Large intestine (tissue), 3 donors: ENCODE results near the gene HCN2. TPM values are rescaled to one million over a fixed set of nuclear protein-coding genes. Genes with fewer than 3 reads are reported as not detected.
A peak's percentile ranks its signal among the peaks of the same experiment; 100 is the strongest.

Experiments used
- DNase-seq, 2 donors: peaks; one replicate each; pipeline versions ENCODE4 v3.0.0 to v3.0.0-alpha.2; 2013
- H3K27ac ChIP-seq: one replicate; pipeline ENCODE4 v1.5.1; 2013; ENCODE audit warnings: low read length
- H3K27me3 ChIP-seq: 2 replicates; pipeline ENCODE4 v1.6.1; 2013; ENCODE audit warnings: low read length; ENCODE audit not compliant: control insufficient read depth, insufficient read depth
- H3K36me3 ChIP-seq: 2 replicates; pipeline ENCODE4 v1.6.1; 2013; ENCODE audit warnings: low read length; ENCODE audit not compliant: control insufficient read depth, insufficient read depth
- H3K4me1 ChIP-seq: one replicate; pipeline ENCODE4 v1.6.1; 2013; ENCODE audit warnings: low read length; ENCODE audit not compliant: control insufficient read depth, insufficient read depth
- H3K4me3 ChIP-seq: one replicate; pipeline ENCODE4 v1.5.1; 2013; ENCODE audit warnings: low read length
- H3K9me3 ChIP-seq: one replicate; pipeline ENCODE4 v1.6.1; 2013; ENCODE audit warnings: mild to moderate bottlenecking, low read depth, low read length, moderate library complexity; ENCODE audit not compliant: control insufficient read depth
- WGBS: methylation state at CpG from one replicate; pipeline ENCODE4 v1.1.5; 2013; ENCODE audit warnings: low lambda C conversion rate; ENCODE audit not compliant: insufficient coverage; 5-methylcytosine and 5-hydroxymethylcytosine counted together
- polyA plus RNA-seq: library from polyadenylated mRNA; unstranded; fragments of 120-200 nt; gene quantifications from one replicate; pipeline ENCODE4 v1.2.1, GENCODE V29; 2013

Gene HCN2
- polyA plus RNA-seq, 1 donor = 0.76 TPM

DNA sequence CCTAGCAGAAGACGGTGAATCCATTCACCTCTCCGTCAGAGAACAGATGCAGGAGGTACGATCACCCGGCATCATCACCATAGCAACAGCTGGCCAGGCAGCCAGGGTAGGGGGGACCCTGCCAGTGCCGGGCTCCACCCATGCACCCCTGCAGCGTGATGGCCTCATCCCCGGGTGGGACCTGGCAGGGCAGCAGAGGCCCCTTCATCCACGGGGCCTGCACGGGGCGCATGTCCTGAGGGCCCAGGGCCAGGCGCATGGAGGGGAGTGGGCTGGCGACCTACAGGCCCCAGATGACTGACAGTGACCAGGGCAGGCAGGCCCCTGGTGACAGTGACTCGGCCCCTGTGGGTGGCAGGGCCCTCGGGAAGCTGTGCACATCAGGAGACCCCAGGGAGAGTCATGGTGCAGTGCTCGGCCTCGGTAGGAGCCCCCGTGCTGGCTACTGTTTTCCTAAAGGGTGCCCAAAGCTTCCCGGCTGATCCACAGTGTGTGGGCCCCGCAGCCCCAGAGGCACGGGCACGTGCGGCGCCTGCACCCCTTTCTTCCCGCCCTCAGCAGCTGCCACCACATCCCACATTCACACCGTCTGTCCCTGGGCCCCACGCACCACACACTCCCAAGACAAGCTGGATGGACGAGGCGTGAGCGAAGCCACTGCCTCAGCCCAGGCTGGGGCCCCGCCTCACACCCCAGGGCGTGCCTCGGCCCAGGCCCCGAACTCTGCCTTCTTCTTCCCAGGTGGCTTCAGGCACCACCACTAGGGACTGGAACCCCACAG is 68.6 kb downstream of the HCN2 start:
- H3K27ac ChIP-seq = no peak overlapping the region
- no peak overlapping the region for H3K4me3 ChIP-seq
- H3K4me1 ChIP-seq = peaks cover 45% of the 10 kb centered on the region
- peak in 1 of 2 donors; percentile 47 for DNase-seq
- no CpG with 5 or more reads among the region's 33 CpGs for WGBS
- H3K9me3 ChIP-seq = peaks cover 21% of the 10 kb centered on the region
- peaks cover 29% of the 10 kb centered on the region for H3K36me3 ChIP-seq
- H3K27me3 ChIP-seq = no peaks in the 10 kb centered on the region

DNA sequence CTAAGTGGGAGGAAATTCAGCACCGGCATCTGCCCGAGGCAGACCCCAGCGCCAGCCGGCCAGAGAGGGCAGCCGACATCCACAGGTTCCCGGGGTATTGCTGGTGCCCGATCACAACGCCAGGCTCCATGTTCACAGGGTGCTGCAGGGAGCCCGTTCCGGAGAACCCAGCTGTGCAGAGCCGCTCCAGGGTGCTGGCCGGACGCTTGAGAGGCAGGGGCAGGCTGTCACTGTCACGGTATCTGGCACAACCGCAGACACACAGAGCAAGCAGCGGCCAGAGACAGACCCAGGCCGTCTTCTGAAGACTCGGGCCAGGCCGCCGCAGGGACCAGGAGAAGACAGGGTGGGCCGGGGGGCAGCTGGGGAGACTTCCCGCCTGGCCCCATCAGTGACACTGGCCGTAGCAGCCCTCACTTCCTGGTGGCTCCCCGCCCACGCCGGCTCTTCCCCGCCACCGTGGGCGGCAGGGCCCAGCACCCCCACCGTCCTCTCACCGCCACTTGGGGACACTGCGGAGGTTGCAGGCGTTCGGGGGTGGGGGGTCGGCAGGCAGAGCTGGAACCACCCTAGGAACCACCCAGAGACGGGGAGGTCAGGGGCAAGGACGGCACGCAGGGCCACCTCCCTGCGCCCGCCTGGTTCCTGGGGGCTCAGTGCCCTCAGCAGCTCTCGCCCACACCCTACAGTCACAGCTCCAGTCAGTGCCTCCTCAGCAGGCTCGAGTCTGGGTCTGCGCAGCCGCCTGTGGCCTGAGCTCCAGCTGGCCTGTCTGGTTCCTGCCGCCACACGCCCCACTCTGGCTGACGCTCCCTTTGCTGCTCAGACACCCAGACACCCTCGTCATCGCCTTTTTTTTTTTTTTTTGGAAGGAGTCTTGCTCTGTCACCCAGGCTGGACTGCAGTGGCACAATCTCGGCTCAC is 69.5 kb downstream of the HCN2 start:
- no peak for DNase-seq
- Histone ChIP-seq H3K9me3 (peaks cover 17% of the 10 kb centered on the region), H3K36me3 (peaks cover 20% of the 10 kb centered on the region), H3K4me1 (peaks cover 53% of the 10 kb centered on the region), H3K4me3 (no peak overlapping the region), H3K27me3 (no peaks in the 10 kb centered on the region), H3K27ac (no peak overlapping the region)
- WGBS = 52% methylated on average over 2 of the region's 50 CpGs

DNA sequence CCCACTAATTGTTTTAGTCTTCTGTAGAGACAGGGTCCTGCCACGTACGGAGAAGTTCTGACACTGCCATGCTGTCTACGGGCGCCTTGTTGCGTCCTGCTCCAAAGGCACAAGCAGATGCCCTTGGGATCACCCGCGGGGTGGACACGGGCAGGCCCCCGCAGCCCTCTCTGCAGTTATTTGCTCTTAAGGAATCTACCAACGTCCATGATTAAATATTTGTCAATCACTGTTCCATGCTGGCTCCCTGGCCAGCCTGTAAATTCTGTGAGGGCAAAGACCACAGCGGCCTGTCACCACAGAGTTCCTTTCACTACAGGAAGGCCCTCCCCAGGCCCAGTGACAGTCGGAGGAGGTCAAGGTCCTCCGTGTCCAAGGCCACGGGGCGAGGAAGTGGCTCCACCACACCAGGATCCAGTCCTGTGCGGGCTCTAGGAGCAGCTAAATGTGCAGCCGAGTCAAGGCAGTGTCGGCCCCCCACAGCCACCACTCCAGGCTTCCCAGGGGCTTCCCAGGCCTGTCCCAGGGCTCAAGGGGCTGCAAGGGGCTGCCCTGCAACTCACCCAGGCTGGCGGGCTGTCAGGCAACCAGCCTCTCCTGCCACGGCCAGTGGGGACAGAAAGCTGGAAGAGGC is 71.2 kb downstream of the HCN2 start:
- Histone ChIP-seq H3K27ac (peak overlapping the region; percentile 95), H3K4me3 (peak overlapping the region; percentile 64), H3K27me3 (no peaks in the 10 kb centered on the region), H3K4me1 (peaks cover 63% of the 10 kb centered on the region), H3K36me3 (peaks cover 13% of the 10 kb centered on the region), H3K9me3 (peaks cover 16% of the 10 kb centered on the region)
- WGBS = no CpG with 5 or more reads among the region's 20 CpGs
- peak; percentile 79 to 90 for DNase-seq

DNA sequence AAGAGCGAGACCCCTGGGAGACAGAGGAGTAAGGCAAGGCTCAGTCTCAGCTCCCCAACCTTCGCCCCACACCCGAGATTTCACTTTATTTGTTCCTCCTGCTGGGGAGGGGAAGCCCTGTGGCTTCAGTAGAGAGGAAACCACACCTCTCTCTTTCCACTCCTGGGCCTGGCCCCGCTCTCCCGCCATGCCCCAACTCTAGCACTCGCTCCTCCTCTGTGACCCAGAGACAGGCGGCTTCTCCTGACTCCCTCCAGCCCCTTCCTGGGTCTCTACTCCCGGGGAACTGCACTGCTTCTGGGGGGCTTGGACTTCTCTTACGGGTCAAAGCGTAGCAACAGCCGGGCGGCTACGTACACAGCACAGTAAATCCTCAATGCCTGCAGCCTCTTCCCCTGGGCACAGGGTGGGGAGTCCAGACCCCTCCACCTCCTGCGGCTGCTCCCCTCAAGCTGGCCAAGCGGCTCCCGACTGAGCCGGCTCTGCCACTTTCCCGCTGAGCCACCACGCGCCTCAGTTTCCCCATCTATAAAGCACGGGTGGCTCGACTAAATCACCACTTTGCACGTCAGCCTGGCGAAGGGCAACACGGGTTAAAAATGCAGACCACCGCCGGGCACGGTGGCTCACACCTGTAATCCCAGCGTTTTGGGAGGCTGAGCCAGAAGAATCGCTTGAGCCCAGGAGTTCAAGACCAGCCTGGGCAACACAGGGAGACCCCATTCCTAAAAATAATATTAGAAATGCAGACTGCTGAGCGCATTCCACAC is 71.9 kb downstream of the HCN2 start:
- DNase-seq = peak in 1 of 2 donors; percentile 59
- peak overlapping the region; percentile 64 for H3K4me3 ChIP-seq
- peaks cover 63% of the 10 kb centered on the region for H3K4me1 ChIP-seq
- WGBS = 0% methylated on average over 3 of the region's 31 CpGs
- H3K36me3 ChIP-seq = peaks cover 13% of the 10 kb centered on the region
- peaks cover 16% of the 10 kb centered on the region for H3K9me3 ChIP-seq
- H3K27me3 ChIP-seq = no peaks in the 10 kb centered on the region
- peak overlapping the region; percentile 95 for H3K27ac ChIP-seq

DNA sequence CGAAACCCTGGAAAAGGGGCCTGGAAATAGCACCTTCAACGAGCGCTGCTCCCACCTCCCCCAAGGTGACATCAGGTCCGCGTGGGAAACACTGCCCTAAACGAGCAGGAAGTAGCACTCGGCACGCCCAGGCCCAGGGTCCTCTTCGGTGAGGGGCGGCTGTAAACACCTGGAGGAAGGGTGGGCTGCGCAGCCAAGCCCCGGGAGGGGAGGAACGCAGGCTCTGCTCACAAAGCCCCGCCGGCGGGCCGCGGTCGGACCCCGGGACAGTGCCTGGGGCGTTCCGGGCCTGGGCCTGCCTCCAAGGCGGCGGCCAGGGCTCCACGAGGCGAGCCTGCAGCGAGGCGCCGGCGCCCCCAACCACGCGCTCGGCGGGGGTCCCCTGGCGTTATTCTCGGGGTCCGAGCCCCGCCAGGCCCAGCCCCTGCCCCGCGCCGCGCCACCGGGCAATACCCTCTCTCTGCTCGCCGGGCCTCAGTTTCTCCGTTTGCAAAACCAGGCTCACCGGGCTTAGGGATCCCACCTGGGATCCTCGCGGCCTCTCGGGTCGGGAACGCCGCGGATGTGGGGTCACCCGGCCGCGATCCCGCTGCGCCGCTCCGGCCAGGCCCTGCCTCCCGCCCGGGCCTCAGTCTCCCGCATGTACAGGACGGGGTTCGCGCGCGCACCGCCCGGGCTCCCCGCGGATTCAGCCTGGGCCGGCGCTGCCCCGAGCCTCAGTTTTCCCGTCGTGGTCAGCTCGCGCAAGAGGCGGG is 72.7 kb downstream of the HCN2 start:
- Histone ChIP-seq H3K9me3 (peaks cover 20% of the 10 kb centered on the region), H3K4me1 (peaks cover 58% of the 10 kb centered on the region), H3K27me3 (no peaks in the 10 kb centered on the region), H3K4me3 (peak overlapping the region; percentile 64), H3K36me3 (peaks cover 8% of the 10 kb centered on the region), H3K27ac (peak overlapping the region; percentile 95)
- peak; percentile 74 to 83 for DNase-seq
- no CpG with 5 or more reads among the region's 81 CpGs for WGBS

DNA sequence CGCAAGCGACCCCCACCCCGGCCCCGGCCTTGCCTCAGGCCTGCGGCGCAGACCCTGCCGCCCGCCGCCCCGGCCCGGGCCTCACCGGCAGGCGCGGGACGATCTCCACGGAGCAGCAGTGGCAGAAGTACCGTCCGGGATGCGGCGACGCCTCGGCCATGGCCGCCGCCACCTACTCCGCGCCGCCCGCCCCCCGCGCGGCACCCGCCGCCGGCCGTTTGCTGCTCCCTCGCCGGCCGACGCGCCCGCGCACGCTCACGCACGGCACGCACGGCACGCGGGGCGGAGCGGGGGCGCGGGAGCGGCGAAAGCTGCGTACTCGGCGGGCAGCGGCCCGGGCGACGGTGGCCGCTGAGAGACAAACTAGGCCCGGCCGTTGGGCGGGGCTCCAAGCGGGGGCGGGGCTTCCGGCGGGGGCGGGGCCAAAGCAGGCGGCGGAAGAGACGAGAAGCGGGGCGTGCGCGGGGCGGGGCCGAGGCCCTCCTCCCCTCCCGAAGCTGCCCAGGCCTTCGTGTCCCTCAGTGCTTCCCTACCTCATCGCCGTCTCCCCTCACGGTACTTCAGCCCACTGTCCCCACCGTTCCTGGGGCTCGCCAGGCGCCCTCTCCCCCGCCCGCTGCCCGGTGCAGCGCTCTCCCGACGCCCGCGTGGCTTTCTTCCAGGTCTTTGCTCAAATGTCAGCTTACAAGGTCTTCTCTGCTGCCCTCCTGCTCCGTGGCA is 73.4 kb downstream of the HCN2 start, which contains the start of gene RNF126:
TSS of gene RNF126 (minus strand) at position 253 of the 720 bp plus-strand sequence. CDS start at position 160, 93 bp downstream.
- WGBS = no CpG with 5 or more reads among the region's 97 CpGs
- Histone ChIP-seq H3K27me3 (no peaks in the 10 kb centered on the region), H3K36me3 (peaks cover 3% of the 10 kb centered on the region), H3K4me1 (peaks cover 52% of the 10 kb centered on the region), H3K9me3 (peaks cover 27% of the 10 kb centered on the region), H3K27ac (peak within 1 kb of the TSS; percentile 99), H3K4me3 (peak within 1 kb of the TSS; percentile 67)
- DNase-seq = peak; percentile 85 to 91

DNA sequence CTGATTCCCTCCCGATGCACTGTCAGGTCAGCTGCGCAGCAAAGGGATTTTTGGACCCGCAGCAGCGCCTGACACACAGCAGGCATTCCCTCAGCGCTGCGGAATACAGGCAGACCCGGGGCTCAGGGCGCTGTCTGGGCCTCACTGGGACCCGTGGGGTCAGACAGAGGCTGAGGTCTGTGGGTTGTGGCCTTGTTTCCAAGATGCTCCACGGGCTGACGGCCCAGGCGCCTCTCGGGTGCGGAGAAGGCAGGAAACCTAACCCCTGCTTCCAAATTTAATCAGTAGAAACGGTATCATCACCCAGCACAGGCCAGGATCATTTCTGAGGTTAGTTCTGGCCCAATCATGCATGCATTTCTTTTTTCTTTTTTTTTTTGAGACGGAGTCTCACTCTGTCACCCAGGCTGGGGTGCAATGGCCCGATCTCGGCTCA is 74.0 kb downstream of the HCN2 start:
- Histone ChIP-seq H3K4me1 (peaks cover 46% of the 10 kb centered on the region), H3K27me3 (no peaks in the 10 kb centered on the region), H3K9me3 (peaks cover 23% of the 10 kb centered on the region), H3K4me3 (peak overlapping the region; percentile 67), H3K27ac (peak overlapping the region; percentile 99), H3K36me3 (no peaks in the 10 kb centered on the region)
- DNase-seq = peak in 1 of 2 donors; percentile 33
- WGBS = no CpG with 5 or more reads among the region's 18 CpGs

DNA sequence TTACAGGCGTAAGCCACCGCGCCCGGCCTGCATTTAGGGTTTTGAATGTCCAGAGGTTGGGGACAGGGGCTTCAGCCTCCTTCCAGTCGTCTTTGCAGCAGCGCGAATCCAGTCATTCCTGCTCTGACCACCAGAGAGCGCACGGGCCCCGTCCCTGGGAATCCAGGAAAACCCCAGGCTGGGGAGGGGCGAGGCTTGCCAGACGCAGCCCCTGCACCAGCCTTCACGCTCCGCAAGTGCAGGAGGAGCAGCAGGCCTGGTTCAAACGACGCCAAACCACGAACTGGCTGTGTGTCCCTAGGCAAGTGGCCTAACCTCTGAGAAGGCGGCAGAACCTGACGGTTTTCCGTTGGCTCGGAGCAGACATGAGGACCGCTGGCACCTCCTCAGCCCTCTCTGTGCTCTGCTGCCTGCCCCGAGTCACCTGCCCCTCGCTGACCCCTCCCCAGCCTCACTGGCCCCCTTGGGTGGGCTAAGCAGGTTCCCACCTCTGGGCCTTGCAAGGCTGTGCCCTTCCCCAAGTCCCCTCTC is 75.3 kb downstream of the HCN2 start:
- H3K36me3 ChIP-seq = no peaks in the 10 kb centered on the region
- H3K4me3 ChIP-seq = no peak overlapping the region
- DNase-seq = peak; percentile 66 to 76
- no peaks in the 10 kb centered on the region for H3K27me3 ChIP-seq
- H3K9me3 ChIP-seq = peaks cover 22% of the 10 kb centered on the region
- WGBS = no CpG with 5 or more reads among the region's 24 CpGs
- no peak overlapping the region for H3K27ac ChIP-seq
- peaks cover 33% of the 10 kb centered on the region for H3K4me1 ChIP-seq
